ENCODE data around the gene PAM16.

The PAM16 gene

GRCh38 chr16:4372578-4373355 is 21.6 kb upstream of the PAM16 start:
- intact Hi-C loops (cut with DNase I): no loop called here
- DNase-seq: peak in 2 of 10 donors; percentile 39 to 81

GRCh38 chr16:4372001-4372577 is 21.0 kb upstream of the PAM16 start:
- intact Hi-C loops (cut with DNase I): no loop called here
- DNase-seq: no peak

GRCh38 chr16:4371357-4372000 is 20.4 kb upstream of the PAM16 start, which contains the start of gene VASN:
Gene VASN (plus strand): TSS chr16:4371848. CDS start chr16:4380878, 9,030 bp downstream.
- intact Hi-C loops (cut with DNase I): no loop called here
- DNase-seq: peak; percentile 50 to 98 (median 82)

- intact Hi-C loops (cut with DNase I): no loop called here
- DNase-seq: peak in 1 of 10 donors; percentile 36
These were observed 19.6 kb upstream of the PAM16 start for GRCh38 chr16:4370570-4371356.

- intact Hi-C loops (cut with DNase I): no loop called here
- DNase-seq: no peak
These were observed 19.0 kb upstream of the PAM16 start for GRCh38 chr16:4370151-4370550.

- intact Hi-C loops (cut with DNase I): no loop called here
- DNase-seq: no peak
These were observed 18.0 kb upstream of the PAM16 start for GRCh38 chr16:4369007-4369733.

- DNase-seq: no peak
- intact Hi-C loops (cut with DNase I): no loop called here
These were observed 16.3 kb upstream of the PAM16 start for GRCh38 chr16:4367393-4367856.

- DNase-seq: no peak
- intact Hi-C loops (cut with DNase I): no loop called here
These were observed 14.9 kb upstream of the PAM16 start for GRCh38 chr16:4366016-4366415.

- peak in 1 of 10 donors; percentile 77 for DNase-seq
- intact Hi-C loops (cut with DNase I): no loop called here
These were observed 14.5 kb upstream of the PAM16 start for GRCh38 chr16:4365615-4366014.

GRCh38 chr16:4365014-4365406 is 13.9 kb upstream of the PAM16 start:
- DNase-seq: no peak
- intact Hi-C loops (cut with DNase I): no loop called here

- intact Hi-C loops (cut with DNase I): no loop called here
- peak in 2 of 10 donors; percentile 71 to 78 for DNase-seq
These were observed 13.3 kb upstream of the PAM16 start for GRCh38 chr16:4364196-4365013.

- intact Hi-C loops (cut with DNase I): no loop called here
- DNase-seq: peak in 7 of 10 donors; percentile 59 to 95 (median 76)
These were observed 11.5 kb upstream of the PAM16 start for GRCh38 chr16:4362476-4363135.

GRCh38 chr16:4361944-4362311 is 10.8 kb upstream of the PAM16 start:
- intact Hi-C loops (cut with DNase I): no loop called here
- DNase-seq: no peak

- no peak for DNase-seq
- intact Hi-C loops (cut with DNase I): no loop called here
These were observed 10.2 kb upstream of the PAM16 start for GRCh38 chr16:4361033-4361943.

GRCh38 chr16:4360538-4361021 is 9.5 kb upstream of the PAM16 start:
- intact Hi-C loops (cut with DNase I): no loop called here
- DNase-seq: peak in 1 of 10 donors; percentile 56

- DNase-seq: no peak
- intact Hi-C loops (cut with DNase I): loop anchor here (1.0 kb wide), 1 partner anchor 42 kb away; no protein-coding TSS in a partner anchor
These were observed 8.8 kb upstream of the PAM16 start for GRCh38 chr16:4359914-4360313.

GRCh38 chr16:4358831-4359561 is 7.9 kb upstream of the PAM16 start:
- peak in 8 of 10 donors; percentile 62 to 93 (median 68) for DNase-seq
- intact Hi-C loops (cut with DNase I): loop anchor here (1.0 kb wide), 1 partner anchor 43 kb away; no protein-coding TSS in a partner anchor

Data from posterior cingulate gyrus (tissue), 11 donors.